GM19239 (cell line): ENCODE results near the gene TUBB6.

Experiments used
- DNase-seq: peaks from one replicate; pipeline ENCODE4 v3.0.0; 2011; ENCODE audit warnings: low spot score; ENCODE audit not compliant: insufficient read length
- FAIRE-seq: peaks from 2 replicates; lab custom pipeline; 2011; peaks lifted over from hg19 to GRCh38; lab: Jason Lieb, UNC

TUBB6 gene

DNA sequence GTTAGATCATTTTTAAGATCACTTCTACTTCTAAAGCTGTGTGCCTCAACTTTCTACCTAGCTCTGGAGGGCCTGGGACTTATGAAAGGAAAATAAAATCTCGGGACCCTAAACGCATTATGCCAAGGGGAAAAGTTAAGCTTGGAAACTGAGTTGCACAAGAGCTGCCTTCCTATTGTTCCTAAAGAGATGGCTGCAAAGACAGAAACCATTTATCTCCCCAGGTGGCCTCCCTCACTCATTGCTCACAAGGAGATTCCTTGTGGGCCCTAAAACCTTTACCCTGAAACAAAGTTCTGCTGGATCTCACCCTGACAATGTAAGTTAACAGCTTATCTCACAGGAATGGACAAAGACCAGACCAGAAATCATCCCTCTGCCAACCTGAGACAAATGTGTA, 26.8 kb downstream of the TUBB6 start:
- DNase-seq (no peak), FAIRE-seq (no peak)

DNA sequence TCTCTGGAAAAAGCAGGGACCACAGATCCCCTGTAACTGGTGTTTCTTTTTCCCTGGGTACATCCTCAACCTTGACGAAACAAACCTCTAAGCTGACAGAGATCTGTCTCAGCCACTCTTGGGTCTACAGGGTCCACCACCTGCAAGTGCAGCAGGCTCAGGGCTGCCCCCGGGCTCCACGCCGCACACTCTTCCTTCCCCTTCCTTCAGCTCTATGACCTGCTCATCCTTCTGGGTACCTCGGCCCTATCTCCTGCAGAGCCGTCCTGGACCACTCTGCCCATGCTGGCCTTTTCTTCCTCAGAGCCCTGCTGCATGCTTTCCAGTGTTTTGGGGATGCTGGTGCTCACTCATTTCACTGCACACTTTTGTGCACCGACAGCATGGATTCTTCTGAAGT, 27.5 kb downstream of the TUBB6 start:
- FAIRE-seq (no peak), DNase-seq (no peak)

DNA sequence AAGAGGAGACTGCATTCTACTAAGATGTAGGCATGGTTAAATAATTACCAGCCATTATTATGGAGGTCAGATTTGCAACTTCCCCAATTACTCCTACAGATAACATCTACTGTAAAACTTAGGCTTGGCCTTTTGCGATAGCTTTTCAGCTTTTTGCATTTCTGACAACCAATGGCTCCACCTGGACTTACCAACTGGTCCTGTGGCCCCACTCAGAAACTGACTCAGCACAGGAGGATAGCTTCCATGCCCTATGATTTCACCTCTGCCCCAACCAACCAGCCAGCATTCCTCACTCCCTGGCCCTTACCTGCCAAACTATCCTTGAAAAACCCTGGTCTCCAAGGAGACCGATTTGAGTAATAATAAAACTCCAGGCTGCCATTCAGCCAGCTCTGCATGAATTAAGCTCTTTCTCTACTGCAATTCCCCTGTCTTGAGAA, 28.2 kb downstream of the TUBB6 start:
- FAIRE-seq (no peak), DNase-seq (no peak)

DNA sequence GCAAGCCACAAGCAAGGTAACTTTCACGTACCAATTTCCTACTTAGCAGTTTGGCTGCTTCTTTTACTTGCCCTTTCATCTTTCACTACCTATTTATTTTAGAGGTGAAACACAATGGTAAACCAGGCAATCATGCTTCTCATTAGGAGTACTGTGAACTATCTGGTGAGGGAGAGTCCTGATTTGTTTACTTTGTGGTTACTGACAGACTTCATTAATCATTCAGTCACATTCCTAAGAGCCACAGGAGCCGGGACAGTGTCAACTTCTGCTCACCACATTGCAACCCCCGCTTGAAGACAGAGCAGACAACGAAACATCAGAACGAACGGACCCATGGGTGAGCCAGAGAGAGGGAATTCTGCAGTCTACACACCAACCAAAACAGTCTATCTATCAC, 28.8 kb downstream of the TUBB6 start:
- DNase-seq (no peak), FAIRE-seq (no peak)

- DNase-seq (no peak), FAIRE-seq (no peak)
Observed at GRCh38 chr18:12338382-12338781, 30.3 kb downstream of the TUBB6 start.

DNA sequence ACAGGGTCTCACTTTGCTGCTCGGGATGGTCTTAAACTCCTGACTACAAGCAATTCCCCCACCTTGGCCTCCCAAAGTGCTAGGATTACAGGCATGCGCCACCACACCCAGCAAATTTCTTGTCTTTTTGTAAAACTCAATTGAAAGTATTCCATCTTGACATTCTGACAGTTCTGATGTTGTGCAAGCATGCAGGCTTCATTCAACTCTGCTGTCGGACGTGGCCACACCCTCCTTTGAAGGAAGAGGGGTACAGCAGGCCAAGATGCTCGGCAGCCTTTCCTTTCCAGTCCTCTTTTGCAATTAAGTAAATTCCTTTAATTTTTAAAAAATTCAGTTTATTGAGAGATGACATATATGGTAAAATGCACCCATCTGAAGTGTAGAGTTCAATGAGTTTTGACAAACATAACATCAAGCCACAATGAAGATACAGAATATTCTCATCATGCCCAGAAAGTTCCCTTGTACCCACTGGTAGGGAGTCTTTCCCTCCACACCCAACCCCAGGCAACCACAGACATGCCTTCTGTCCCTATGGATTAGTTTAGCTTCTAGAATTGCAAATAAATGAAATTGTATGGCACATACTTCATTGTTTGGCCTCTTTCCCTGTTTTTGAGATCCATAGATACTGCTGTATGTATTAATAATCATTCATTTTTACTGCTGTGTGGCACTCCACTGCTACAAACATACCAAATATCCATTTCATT, 33.1 kb downstream of the TUBB6 start:
- DNase-seq = no peak

DNA sequence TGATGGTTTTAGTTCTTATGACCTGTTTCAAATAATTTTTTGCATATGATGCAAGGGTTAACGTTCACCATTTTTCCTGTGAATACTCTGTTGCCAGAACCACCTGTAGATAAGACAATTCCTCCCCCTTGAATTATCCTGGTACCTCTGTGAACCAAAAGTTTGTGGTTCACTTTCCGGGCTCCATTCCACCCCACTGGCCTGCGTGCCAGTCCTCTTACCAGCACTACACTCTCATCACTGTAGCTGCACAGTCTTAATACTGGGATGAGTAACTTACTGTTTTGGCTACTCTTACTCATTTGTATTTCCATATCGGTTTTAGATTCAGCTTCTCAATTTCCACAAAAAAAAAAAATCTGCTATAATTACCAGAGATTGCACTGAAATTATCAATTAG, 34.6 kb downstream of the TUBB6 start:
- FAIRE-seq = no peak
- no peak for DNase-seq

More for the DNA sequence above, 33.1 kb downstream of the TUBB6 start:
- no peak for FAIRE-seq

DNA sequence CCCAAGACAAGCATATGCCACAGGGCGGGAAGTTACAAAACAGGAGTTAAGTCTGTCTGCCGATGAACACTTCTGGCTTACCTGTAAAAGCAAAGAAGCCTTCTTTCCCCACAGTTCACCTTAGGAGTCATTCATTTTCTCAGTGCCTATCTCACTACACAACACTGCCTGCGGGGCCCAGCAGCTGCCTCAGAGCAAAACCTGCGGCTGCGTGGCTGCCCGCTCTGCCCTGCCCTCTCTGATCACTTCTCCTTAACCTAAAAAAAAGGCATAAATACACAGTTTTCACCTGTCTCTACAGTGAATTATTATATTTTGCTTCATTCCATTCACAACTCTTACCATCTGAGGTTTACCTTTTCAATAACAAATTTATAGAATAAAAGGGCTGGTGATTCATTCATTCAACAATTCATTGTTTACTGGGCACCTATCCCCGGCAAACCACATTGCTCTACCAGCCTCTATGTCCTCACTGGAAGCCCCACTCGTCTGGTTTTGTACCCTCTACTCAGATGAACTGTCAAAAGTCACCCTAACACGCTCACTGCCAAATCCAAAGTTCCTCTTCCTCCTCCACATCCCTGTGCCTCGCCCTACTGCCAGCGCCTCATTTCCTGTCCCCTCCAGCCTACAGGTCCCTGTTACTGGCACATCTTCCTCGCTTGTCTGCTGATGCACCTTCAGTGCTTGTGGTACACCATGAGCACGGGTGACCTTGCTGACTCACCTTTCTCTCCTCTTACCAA, 37.6 kb downstream of the TUBB6 start:
- FAIRE-seq (no peak), DNase-seq (no peak)

GRCh38 chr18:12346240-12346565, 38.2 kb downstream of the TUBB6 start:
- no peak for DNase-seq
- FAIRE-seq = no peak

DNA sequence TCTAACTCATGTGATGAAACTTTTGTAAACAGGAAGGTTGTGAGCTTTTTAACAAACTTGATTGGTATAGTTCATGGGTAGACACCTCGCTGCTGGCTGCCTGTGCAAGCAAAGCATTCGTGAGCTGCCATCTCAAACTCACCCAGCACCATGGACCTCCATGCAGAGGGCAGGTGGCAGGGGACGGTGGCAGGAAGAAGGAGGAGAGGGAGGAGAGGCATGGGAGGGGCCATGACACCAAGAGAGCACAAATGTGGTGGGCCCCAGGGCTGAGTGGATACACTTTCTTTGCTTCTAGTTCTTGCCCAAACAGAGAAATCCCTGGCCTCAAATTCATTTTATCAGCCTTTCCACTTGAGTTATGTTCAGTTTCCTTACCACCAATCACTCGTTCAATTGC, 39.9 kb downstream of the TUBB6 start:
- FAIRE-seq (no peak), DNase-seq (no peak)

GRCh38 chr18:12352188-12352587, 44.1 kb downstream of the TUBB6 start:
- FAIRE-seq (no peak), DNase-seq (no peak)

GRCh38 chr18:12359515-12359927, 51.5 kb downstream of the TUBB6 start:
- DNase-seq (no peak), FAIRE-seq (no peak)

GRCh38 chr18:12361770-12362378, 53.8 kb downstream of the TUBB6 start:
- FAIRE-seq (no peak), DNase-seq (no peak)

DNA sequence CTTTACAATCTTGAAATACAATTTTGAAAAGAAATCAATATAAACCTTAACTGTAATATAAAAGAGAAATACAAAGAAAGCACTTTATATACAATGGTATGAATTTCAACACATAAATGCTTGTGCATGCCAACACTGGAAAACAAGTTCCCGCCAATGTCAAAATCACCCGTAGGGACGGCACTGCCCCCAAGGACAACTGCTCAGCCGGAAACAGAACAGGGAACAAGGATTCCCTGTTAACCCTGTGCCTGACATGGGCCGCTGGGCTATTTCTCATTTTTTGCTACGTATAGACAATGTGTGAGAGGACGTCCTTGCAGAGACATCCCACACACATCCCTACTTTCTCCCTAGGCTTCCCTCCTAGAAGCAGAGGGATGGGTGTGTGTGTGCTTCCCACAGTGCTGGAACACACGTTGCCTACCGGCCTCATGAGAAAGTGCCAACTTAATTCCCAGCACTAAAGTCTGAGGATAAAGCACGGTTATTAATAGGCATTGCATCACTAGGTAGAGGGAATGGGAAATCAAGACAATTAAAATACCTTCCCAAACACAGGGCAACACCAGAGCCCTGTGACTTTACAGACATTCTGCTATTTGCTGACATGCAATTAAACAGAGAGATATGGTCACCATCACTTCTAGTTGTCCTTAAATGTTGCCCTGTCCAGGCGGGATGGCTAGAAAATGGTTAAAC, 54.6 kb downstream of the TUBB6 start:
- no peak for DNase-seq
- no peak for FAIRE-seq

GRCh38 chr18:12366379-12366778, 58.3 kb downstream of the TUBB6 start:
- DNase-seq (no peak), FAIRE-seq (no peak)

- no peak for DNase-seq
- no peak for FAIRE-seq
Observed at GRCh38 chr18:12366784-12367183, 58.7 kb downstream of the TUBB6 start.

GRCh38 chr18:12369211-12369610, 61.2 kb downstream of the TUBB6 start:
- FAIRE-seq (no peak), DNase-seq (no peak)

DNA sequence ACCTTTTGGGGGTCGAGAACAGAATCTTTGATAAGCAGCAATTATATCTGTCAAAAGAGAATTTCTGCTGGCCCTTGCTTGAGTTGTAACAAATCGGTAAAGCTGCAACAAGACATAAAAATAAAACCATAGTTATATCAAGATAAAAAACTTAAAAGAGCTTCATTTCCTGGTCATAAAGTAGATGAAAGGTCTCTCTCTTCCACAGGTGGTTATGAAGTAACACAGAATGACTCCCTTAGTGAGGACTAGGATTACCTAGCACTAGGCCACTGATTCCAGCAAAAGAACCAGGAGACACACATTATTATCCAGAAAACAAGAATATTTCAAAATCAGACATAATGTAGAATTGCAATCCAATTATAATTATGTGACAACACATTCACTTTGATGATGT, 63.5 kb downstream of the TUBB6 start:
- no peak for FAIRE-seq

DNA sequence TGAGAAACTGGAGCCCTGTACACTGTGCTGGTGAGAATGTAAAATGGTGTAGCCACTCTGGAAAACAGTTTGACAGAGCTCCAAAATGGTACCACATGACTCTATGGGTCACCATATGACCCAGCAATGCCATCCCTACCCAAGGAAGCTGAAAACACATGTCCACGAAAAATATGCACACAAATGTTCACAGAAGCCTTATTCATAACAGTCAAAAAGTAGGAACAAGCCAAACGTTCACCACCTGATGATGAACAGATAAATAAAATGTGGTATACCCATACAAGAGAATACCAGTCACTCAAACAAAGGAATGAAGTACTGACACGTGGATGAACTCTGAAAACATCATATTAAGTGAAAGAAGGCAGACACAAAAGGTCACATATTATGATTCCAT, 64.4 kb downstream of the TUBB6 start:
- DNase-seq (no peak), FAIRE-seq (no peak)

More for the DNA sequence above, 63.5 kb downstream of the TUBB6 start:
- no peak for DNase-seq

GRCh38 chr18:12373116-12373770, 65.2 kb downstream of the TUBB6 start:
- DNase-seq = no peak
- no peak for FAIRE-seq
